HEK293T (cell line): ENCODE results near the gene CAV3.

Experiments used
- FOXK2 ChIP-seq: fragments of 450-650 bp; IDR thresholded peaks from 2 replicates; pipeline ENCODE4 v1.6.1; 2016; ENCODE audit warnings: mild to moderate bottlenecking
- FOXM1 ChIP-seq: fragments of 450-650 bp; IDR thresholded peaks from 2 replicates; pipeline ENCODE4 v1.6.1; 2017; ENCODE audit warnings: mild to moderate bottlenecking, borderline replicate concordance
- LEF1 ChIP-seq: fragments of 450-650 bp; IDR thresholded peaks from 2 replicates; pipeline ENCODE4 v1.6.1; 2017; ENCODE audit warnings: mild to moderate bottlenecking, borderline replicate concordance
- SP1 ChIP-seq: fragments of 450-650 bp; IDR thresholded peaks from 2 replicates; pipeline ENCODE4 v1.6.1; 2017
- SUZ12 ChIP-seq: fragments of 450-650 bp; IDR thresholded peaks from 2 replicates; pipeline ENCODE4 v1.6.1; 2016; ENCODE audit warnings: mild to moderate bottlenecking
- TARDBP ChIP-seq: fragments of 450-650 bp; IDR thresholded peaks from 2 replicates; pipeline ENCODE4 v1.6.1; 2016
- ZNF384 ChIP-seq: fragments of 450-650 bp; IDR thresholded peaks from 2 replicates; pipeline ENCODE4 v1.6.1; 2016

GRCh38 chr3:8760506-8760905 is 26.9 kb downstream of the CAV3 start:
- no peak for TF ChIP-seq FOXK2
- no peak for TF ChIP-seq TARDBP
- no peak for TF ChIP-seq SP1
- TF ChIP-seq FOXM1 = no peak
- no peak for TF ChIP-seq SUZ12
- TF ChIP-seq LEF1 = no peak
- no peak for TF ChIP-seq ZNF384
